ENCODE measurements around the gene HTRA2.

HTRA2 gene

DNA sequence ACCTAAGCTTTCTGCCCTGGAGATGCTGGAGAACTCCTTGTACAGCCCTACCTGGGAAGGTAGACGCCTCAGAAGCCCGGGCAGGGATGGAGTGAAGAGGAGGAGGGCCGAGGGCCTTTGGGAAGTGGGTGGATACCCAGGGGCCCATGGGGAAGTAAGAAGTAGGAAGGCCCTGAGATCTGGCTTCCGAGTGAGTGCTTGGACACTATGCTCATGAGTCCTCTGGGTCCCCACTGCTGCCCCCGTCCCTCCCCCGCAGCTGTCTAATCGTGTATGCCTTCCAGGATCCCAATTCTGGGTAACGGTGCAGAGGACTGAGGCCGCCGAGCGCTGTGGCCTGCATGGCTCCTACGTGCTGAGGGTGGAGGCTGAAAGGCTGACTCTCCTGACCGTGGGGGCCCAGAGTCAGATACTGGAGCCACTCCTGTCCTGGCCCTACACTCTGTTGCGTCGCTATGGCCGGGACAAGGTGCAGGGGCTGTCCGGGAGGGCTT is 25.9 kb downstream of the HTRA2 start:
- H2AFZ ChIP-seq (ENCODE audit: low read depth, low read length), result no peak overlapping the region
- ATAC-seq (ENCODE audit: insufficient read depth, low read depth), result no peak
- peak overlapping the region; percentile 98 for H3K4me2 ChIP-seq (ENCODE audit: insufficient read depth, low read length)
- H3K4me1 ChIP-seq (ENCODE audit: insufficient read depth, low read length), result peaks cover 22% of the 10 kb centered on the region
- H3K27me3 ChIP-seq (ENCODE audit: insufficient read depth, low read length, poor library complexity), result no peaks in the 10 kb centered on the region
- peak overlapping the region; percentile 55 to 83; a peak in 3 of 4 replicates for H3K4me3 ChIP-seq (ENCODE audit: low read depth in 1 of 2, low read length in 2 of 2)
- H3K9me3 ChIP-seq (ENCODE audit: insufficient read depth, low read length, severe bottlenecking), result no peaks in the 10 kb centered on the region
- H3K9ac ChIP-seq (ENCODE audit: low read depth, low read length), result peak overlapping the region; percentile 77
- TF ChIP-seq, protein P1, sequence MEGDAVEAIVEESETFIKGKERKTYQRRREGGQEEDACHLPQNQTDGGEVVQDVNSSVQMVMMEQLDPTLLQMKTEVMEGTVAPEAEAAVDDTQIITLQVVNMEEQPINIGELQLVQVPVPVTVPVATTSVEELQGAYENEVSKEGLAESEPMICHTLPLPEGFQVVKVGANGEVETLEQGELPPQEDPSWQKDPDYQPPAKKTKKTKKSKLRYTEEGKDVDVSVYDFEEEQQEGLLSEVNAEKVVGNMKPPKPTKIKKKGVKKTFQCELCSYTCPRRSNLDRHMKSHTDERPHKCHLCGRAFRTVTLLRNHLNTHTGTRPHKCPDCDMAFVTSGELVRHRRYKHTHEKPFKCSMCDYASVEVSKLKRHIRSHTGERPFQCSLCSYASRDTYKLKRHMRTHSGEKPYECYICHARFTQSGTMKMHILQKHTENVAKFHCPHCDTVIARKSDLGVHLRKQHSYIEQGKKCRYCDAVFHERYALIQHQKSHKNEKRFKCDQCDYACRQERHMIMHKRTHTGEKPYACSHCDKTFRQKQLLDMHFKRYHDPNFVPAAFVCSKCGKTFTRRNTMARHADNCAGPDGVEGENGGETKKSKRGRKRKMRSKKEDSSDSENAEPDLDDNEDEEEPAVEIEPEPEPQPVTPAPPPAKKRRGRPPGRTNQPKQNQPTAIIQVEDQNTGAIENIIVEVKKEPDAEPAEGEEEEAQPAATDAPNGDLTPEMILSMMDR (IDR thresholded peaks at IDR 0.05; ENCODE audit: borderline replicate concordance, extremely low read depth, low read length, poor library complexity, severe bottlenecking), result no peak
- no peak for TF ChIP-seq EZH2 (IDR thresholded peaks at IDR 0.05; ENCODE audit: borderline replicate concordance, low read depth, low read length, severe bottlenecking)
- peaks cover 14% of the 10 kb centered on the region; the same call in 1 of the 2 replicates for H4K20me1 ChIP-seq (ENCODE audit: insufficient read depth, low read length)
- 0 out of 2 replicates have a peak overlapping the region, but pooled peaks have one; percentile 76 for H3K27ac ChIP-seq (ENCODE audit: low read length)
- DNase-seq, result no peak
- peaks cover 13% of the 10 kb centered on the region for H3K79me2 ChIP-seq (ENCODE audit: insufficient read depth, low read length)
- H3K36me3 ChIP-seq (ENCODE audit: insufficient read depth, low read length), result peaks cover 11% of the 10 kb centered on the region

DNA sequence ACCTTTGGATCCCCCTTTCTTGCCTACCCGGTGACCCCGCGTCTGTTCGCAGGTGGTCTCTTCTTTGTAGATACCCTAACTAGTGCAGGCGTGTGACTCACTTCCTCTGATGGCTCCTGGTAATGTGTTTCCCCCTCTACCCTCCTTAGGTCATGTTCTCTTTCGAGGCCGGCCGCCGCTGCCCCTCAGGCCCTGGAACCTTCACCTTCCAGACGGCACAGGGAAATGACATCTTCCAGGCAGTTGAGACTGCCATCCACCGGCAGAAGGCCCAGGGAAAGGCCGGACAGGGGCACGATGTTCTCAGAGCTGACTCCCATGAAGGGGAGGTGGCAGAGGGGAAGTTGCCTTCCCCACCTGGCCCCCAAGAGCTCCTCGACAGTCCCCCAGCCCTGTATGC is 26.4 kb downstream of the HTRA2 start:
- Histone ChIP-seq H4K20me1 (ENCODE audit: insufficient read depth, low read length) (peaks cover 14% of the 10 kb centered on the region; the same call in 1 of the 2 replicates), H3K36me3 (ENCODE audit: insufficient read depth, low read length) (peaks cover 11% of the 10 kb centered on the region), H3K4me3 (ENCODE audit: low read depth in 1 of 2, low read length in 2 of 2) (no peak overlapping the region), H3K79me2 (ENCODE audit: insufficient read depth, low read length) (peaks cover 13% of the 10 kb centered on the region), H3K27ac (ENCODE audit: low read length) (no peak overlapping the region), H3K27me3 (ENCODE audit: insufficient read depth, low read length, poor library complexity) (peaks cover under 1% of the 10 kb centered on the region), H3K9ac (ENCODE audit: low read depth, low read length) (no peak overlapping the region), H2AFZ (ENCODE audit: low read depth, low read length) (no peak overlapping the region), H3K4me1 (ENCODE audit: insufficient read depth, low read length) (peaks cover 22% of the 10 kb centered on the region), H3K4me2 (ENCODE audit: insufficient read depth, low read length) (peak overlapping the region; percentile 98), H3K9me3 (ENCODE audit: insufficient read depth, low read length, severe bottlenecking) (no peaks in the 10 kb centered on the region)
- DNase-seq (no peak), ATAC-seq (ENCODE audit: insufficient read depth, low read depth) (no peak)
- TF ChIP-seq, protein P1 (IDR thresholded peaks at IDR 0.05; ENCODE audit: borderline replicate concordance, extremely low read depth, low read length, poor library complexity, severe bottlenecking), result no peak
- no peak for TF ChIP-seq EZH2 (IDR thresholded peaks at IDR 0.05; ENCODE audit: borderline replicate concordance, low read depth, low read length, severe bottlenecking)

DNA sequence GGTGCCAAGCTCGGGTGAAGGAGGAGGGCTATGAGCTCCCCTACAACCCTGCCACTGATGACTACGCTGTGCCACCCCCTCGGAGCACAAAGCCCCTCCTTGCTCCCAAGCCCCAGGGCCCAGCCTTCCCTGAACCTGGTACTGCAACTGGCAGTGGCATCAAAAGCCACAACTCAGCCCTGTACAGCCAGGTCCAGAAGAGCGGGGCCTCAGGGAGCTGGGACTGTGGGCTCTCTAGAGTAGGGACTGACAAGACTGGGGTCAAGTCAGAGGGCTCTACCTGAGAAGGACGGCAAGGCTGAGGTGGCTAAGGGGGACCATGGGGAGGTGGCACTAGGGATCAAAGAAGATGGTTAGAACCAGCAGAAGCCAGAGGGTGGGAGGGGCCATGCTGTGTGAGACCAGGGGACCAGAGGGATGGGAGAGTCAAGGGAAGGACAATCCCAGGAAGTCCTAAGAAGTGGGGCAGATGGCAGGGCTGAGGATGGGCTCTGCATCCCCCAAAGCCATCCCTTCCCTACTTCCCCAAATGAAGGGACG is 27.2 kb downstream of the HTRA2 start:
- H3K36me3 ChIP-seq (ENCODE audit: insufficient read depth, low read length), result peaks cover 11% of the 10 kb centered on the region
- H2AFZ ChIP-seq (ENCODE audit: low read depth, low read length), result no peak overlapping the region
- H3K9ac ChIP-seq (ENCODE audit: low read depth, low read length), result no peak overlapping the region
- H3K4me3 ChIP-seq (ENCODE audit: low read depth in 1 of 2, low read length in 2 of 2), result no peak overlapping the region
- no peak overlapping the region for H3K4me2 ChIP-seq (ENCODE audit: insufficient read depth, low read length)
- no peaks in the 10 kb centered on the region for H3K9me3 ChIP-seq (ENCODE audit: insufficient read depth, low read length, severe bottlenecking)
- H3K27ac ChIP-seq (ENCODE audit: low read length), result no peak overlapping the region
- TF ChIP-seq, protein P1 (IDR thresholded peaks at IDR 0.05; ENCODE audit: borderline replicate concordance, extremely low read depth, low read length, poor library complexity, severe bottlenecking), result no peak
- TF ChIP-seq EZH2 (IDR thresholded peaks at IDR 0.05; ENCODE audit: borderline replicate concordance, low read depth, low read length, severe bottlenecking), result no peak
- DNase-seq (no peak), ATAC-seq (ENCODE audit: insufficient read depth, low read depth) (no peak)
- peaks cover 7% of the 10 kb centered on the region for H3K27me3 ChIP-seq (ENCODE audit: insufficient read depth, low read length, poor library complexity)
- peaks cover 22% of the 10 kb centered on the region for H3K4me1 ChIP-seq (ENCODE audit: insufficient read depth, low read length)
- H3K79me2 ChIP-seq (ENCODE audit: insufficient read depth, low read length), result peaks cover 13% of the 10 kb centered on the region
- peaks cover 14% of the 10 kb centered on the region; the same call in 1 of the 2 replicates for H4K20me1 ChIP-seq (ENCODE audit: insufficient read depth, low read length)

Measured in DND-41 (cell line).